IgD-negative memory B cell (primary cell): ENCODE measurements around the gene MAP4K5. TPM values are rescaled to one million over a fixed set of nuclear protein-coding genes. Genes with fewer than 3 reads are reported as not detected.

Source experiments
- H3K27ac Mint-ChIP-seq, 3 donors: one replicate each; pipeline ENCODE4 v1.8.0; 2020 to 2022; ENCODE audit warnings: mild to moderate bottlenecking in 3 of 3, mixed read lengths in 3 of 3, moderate library complexity in 1 of 3
- H3K27me3 Mint-ChIP-seq: one replicate; pipeline ENCODE4 v1.8.0; 2021; ENCODE audit warnings: mixed read lengths
- H3K36me3 Mint-ChIP-seq: one replicate; pipeline ENCODE4 v1.8.0; 2020; ENCODE audit warnings: mild to moderate bottlenecking, mixed read lengths
- H3K4me1 Mint-ChIP-seq, 3 donors: one replicate each; pipeline ENCODE4 v1.8.0; 2020 to 2022; ENCODE audit warnings: mixed read lengths in 3 of 3, mild to moderate bottlenecking in 1 of 3
- H3K4me3 Mint-ChIP-seq, 4 donors: one replicate each; pipeline ENCODE4 v1.8.0; 2020 to 2022; ENCODE audit warnings: mild to moderate bottlenecking in 4 of 4, mixed read lengths in 4 of 4, moderate library complexity in 3 of 4
- H3K9me3 Mint-ChIP-seq, 3 donors: one replicate each; pipeline ENCODE4 v1.8.0; 2020 to 2021; ENCODE audit warnings: mixed read lengths in 3 of 3, mild to moderate bottlenecking in 1 of 3
- polyA plus RNA-seq: library from polyadenylated mRNA; unstranded; fragments of 300-500 nt; fragmentation: Illumina TruSeq; gene quantifications from one replicate; pipeline ENCODE4 v1.2.3, GENCODE V29; 2021

Gene MAP4K5
- polyA plus RNA-seq, 1 donor from 2014 or later, result 35.4 TPM

GRCh38 chr14:50389668-50390441 is 142.5 kb downstream of the MAP4K5 start:
- Mint-ChIP-seq H3K4me1 (peaks cover 6 to 10% (median 10%) of the 10 kb centered on the region in 3 donors), H3K9me3 (no peaks in the 10 kb centered on the region), H3K36me3 (no peaks in the 10 kb centered on the region), H3K27me3 (no peaks in the 10 kb centered on the region), H3K27ac (no peak overlapping the region), H3K4me3 (peak overlapping the region in 1 of 4 donors; percentile 33)

GRCh38 chr14:50388256-50388931 is 144.0 kb downstream of the MAP4K5 start:
- H3K36me3 Mint-ChIP-seq, result peaks cover 2% of the 10 kb centered on the region
- H3K27me3 Mint-ChIP-seq, result no peaks in the 10 kb centered on the region
- H3K9me3 Mint-ChIP-seq, result no peaks in the 10 kb centered on the region
- no peak overlapping the region for H3K4me3 Mint-ChIP-seq
- H3K27ac Mint-ChIP-seq, result no peak overlapping the region
- peaks cover 0 to 3% (median 0%) of the 10 kb centered on the region in 3 donors for H3K4me1 Mint-ChIP-seq

- H3K9me3 Mint-ChIP-seq, result no peaks in the 10 kb centered on the region
- H3K4me3 Mint-ChIP-seq, result no peak overlapping the region
- peaks cover 2% of the 10 kb centered on the region for H3K36me3 Mint-ChIP-seq
- H3K4me1 Mint-ChIP-seq, result peaks cover 0 to 2% (median 0%) of the 10 kb centered on the region in 3 donors
- no peak overlapping the region for H3K27ac Mint-ChIP-seq
- H3K27me3 Mint-ChIP-seq, result no peaks in the 10 kb centered on the region
These were observed 144.8 kb downstream of the MAP4K5 start for GRCh38 chr14:50387548-50387947.

GRCh38 chr14:50383618-50384225 is 148.6 kb downstream of the MAP4K5 start:
- Mint-ChIP-seq H3K27me3 (no peaks in the 10 kb centered on the region), H3K4me3 (no peak overlapping the region), H3K36me3 (peaks cover 2% of the 10 kb centered on the region), H3K27ac (no peak overlapping the region), H3K4me1 (peaks cover 0 to 2% (median 0%) of the 10 kb centered on the region in 3 donors), H3K9me3 (no peaks in the 10 kb centered on the region)

GRCh38 chr14:50381823-50382287 is 150.5 kb downstream of the MAP4K5 start:
- peaks cover 0 to 2% (median 0%) of the 10 kb centered on the region in 3 donors for H3K4me1 Mint-ChIP-seq
- no peaks in the 10 kb centered on the region for H3K9me3 Mint-ChIP-seq
- H3K36me3 Mint-ChIP-seq, result peaks cover 2% of the 10 kb centered on the region
- no peaks in the 10 kb centered on the region for H3K27me3 Mint-ChIP-seq
- H3K27ac Mint-ChIP-seq, result no peak overlapping the region
- H3K4me3 Mint-ChIP-seq, result no peak overlapping the region

GRCh38 chr14:50381008-50381407 is 151.4 kb downstream of the MAP4K5 start:
- peaks cover 0 to 2% (median 0%) of the 10 kb centered on the region in 3 donors for H3K4me1 Mint-ChIP-seq
- no peaks in the 10 kb centered on the region for H3K9me3 Mint-ChIP-seq
- H3K27me3 Mint-ChIP-seq, result no peaks in the 10 kb centered on the region
- no peak overlapping the region for H3K4me3 Mint-ChIP-seq
- H3K36me3 Mint-ChIP-seq, result peaks cover 2% of the 10 kb centered on the region
- H3K27ac Mint-ChIP-seq, result peak overlapping the region in 1 of 3 donors; percentile 57

GRCh38 chr14:50380455-50380854 is 151.9 kb downstream of the MAP4K5 start:
- Mint-ChIP-seq H3K9me3 (no peaks in the 10 kb centered on the region), H3K4me3 (no peak overlapping the region), H3K36me3 (peaks cover 2% of the 10 kb centered on the region), H3K27ac (no peak overlapping the region), H3K27me3 (no peaks in the 10 kb centered on the region), H3K4me1 (no peaks in the 10 kb centered on the region)

- H3K4me1 Mint-ChIP-seq, result no peaks in the 10 kb centered on the region
- H3K4me3 Mint-ChIP-seq, result no peak overlapping the region
- no peaks in the 10 kb centered on the region for H3K27me3 Mint-ChIP-seq
- no peak overlapping the region for H3K27ac Mint-ChIP-seq
- no peaks in the 10 kb centered on the region for H3K9me3 Mint-ChIP-seq
- peaks cover under 1% of the 10 kb centered on the region for H3K36me3 Mint-ChIP-seq
These were observed 152.8 kb downstream of the MAP4K5 start for GRCh38 chr14:50379563-50379962.

- H3K4me1 Mint-ChIP-seq, result no peaks in the 10 kb centered on the region
- no peaks in the 10 kb centered on the region for H3K27me3 Mint-ChIP-seq
- no peak overlapping the region for H3K4me3 Mint-ChIP-seq
- H3K27ac Mint-ChIP-seq, result no peak overlapping the region
- H3K36me3 Mint-ChIP-seq, result peaks cover 4% of the 10 kb centered on the region
- no peaks in the 10 kb centered on the region for H3K9me3 Mint-ChIP-seq
These were observed 154.8 kb downstream of the MAP4K5 start for GRCh38 chr14:50377550-50378085.

- H3K27ac Mint-ChIP-seq, result no peak overlapping the region
- peaks cover 0 to under 1% (median 0%) of the 10 kb centered on the region in 3 donors for H3K9me3 Mint-ChIP-seq
- H3K27me3 Mint-ChIP-seq, result no peaks in the 10 kb centered on the region
- no peaks in the 10 kb centered on the region for H3K4me1 Mint-ChIP-seq
- H3K36me3 Mint-ChIP-seq, result peaks cover 4% of the 10 kb centered on the region
- no peak overlapping the region for H3K4me3 Mint-ChIP-seq
These were observed 156.6 kb downstream of the MAP4K5 start for GRCh38 chr14:50375760-50376159.

- Mint-ChIP-seq H3K27me3 (no peaks in the 10 kb centered on the region), H3K4me3 (no peak overlapping the region), H3K9me3 (peaks cover 0 to 3% (median 2%) of the 10 kb centered on the region in 3 donors), H3K27ac (no peak overlapping the region), H3K36me3 (peaks cover 4% of the 10 kb centered on the region), H3K4me1 (no peaks in the 10 kb centered on the region)
These were observed 158.4 kb downstream of the MAP4K5 start for GRCh38 chr14:50373959-50374358.

- Mint-ChIP-seq H3K27ac (no peak overlapping the region), H3K4me3 (no peak overlapping the region)
These were observed 160.8 kb downstream of the MAP4K5 start for GRCh38 chr14:50371546-50371945.

More at GRCh38 chr14:50371546-50371945, 160.8 kb downstream of the MAP4K5 start:
- Mint-ChIP-seq H3K9me3 (peaks cover 0 to 3% (median 2%) of the 10 kb centered on the region in 3 donors), H3K27me3 (no peaks in the 10 kb centered on the region), H3K36me3 (peaks cover 4% of the 10 kb centered on the region), H3K4me1 (peaks cover 0 to 6% (median 5%) of the 10 kb centered on the region in 3 donors)
